Measurements from ENCODE around the gene ACLY.
A peak's percentile ranks its signal among the peaks of the same experiment; 100 is the strongest.

DNA sequence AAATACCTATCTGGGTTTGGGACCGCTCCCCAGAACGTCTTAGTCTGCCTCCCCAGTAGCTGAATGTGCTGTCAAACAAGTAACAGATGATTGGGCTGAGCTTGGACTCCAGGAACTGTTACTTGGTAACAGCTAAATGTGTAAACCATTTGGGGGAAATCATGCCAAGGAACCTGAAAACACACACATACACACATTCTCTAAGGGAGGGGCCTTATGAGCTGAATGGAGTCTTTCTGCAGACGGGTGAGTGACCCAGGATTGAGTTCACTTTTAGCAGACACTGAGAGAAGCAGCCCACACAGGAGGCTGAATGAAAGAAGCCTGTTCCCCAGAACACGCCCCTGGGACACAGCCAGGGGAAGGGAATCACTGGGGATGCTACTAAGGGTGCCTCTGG lies 1.6 kb downstream of the ACLY start:
- TF ChIP-seq POLR2A (IDR thresholded peaks at IDR 0.05), result no peak
- TF ChIP-seq, protein P1, sequence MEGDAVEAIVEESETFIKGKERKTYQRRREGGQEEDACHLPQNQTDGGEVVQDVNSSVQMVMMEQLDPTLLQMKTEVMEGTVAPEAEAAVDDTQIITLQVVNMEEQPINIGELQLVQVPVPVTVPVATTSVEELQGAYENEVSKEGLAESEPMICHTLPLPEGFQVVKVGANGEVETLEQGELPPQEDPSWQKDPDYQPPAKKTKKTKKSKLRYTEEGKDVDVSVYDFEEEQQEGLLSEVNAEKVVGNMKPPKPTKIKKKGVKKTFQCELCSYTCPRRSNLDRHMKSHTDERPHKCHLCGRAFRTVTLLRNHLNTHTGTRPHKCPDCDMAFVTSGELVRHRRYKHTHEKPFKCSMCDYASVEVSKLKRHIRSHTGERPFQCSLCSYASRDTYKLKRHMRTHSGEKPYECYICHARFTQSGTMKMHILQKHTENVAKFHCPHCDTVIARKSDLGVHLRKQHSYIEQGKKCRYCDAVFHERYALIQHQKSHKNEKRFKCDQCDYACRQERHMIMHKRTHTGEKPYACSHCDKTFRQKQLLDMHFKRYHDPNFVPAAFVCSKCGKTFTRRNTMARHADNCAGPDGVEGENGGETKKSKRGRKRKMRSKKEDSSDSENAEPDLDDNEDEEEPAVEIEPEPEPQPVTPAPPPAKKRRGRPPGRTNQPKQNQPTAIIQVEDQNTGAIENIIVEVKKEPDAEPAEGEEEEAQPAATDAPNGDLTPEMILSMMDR (IDR thresholded peaks at IDR 0.05), result no peak
- TF ChIP-seq POLR2AphosphoS5 (IDR thresholded peaks at IDR 0.05), result peak; percentile 27
- no peak for TF ChIP-seq EP300 (IDR thresholded peaks at IDR 0.05)
